ENCODE data around the gene EFCAB5.
"Not testable (repeated sequence)": the region's sequence is repeated elsewhere in the genome, so short reads cannot be mapped to it uniquely, and the experiment has no call there.

EFCAB5 gene

DNA sequence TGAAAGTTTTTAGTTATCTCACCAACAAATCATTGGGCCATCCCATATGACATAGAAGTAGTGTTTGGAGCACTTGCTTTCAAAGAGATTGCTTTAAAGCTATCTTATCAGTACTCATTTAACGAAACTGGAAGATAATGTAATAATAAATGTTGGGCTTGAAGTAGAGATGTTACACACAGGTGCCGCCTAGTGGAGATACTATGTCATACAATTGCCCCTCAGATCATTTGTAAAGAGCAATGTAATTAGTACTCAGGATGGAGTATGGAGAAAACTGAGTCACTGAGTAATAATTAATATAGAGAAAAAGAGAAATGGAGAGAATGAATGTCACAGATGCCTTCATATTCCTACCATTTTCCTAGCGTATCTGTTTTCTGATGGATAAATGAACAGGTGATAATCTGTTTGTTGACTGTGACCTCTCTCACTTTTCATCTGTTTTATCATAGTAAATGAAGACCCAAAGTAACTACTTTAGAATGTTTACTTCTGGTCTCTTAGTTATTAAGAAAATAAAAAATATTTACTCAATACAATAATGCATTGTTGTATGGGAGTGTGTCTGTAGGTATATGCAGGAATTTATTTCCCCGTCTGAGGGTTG lies 80.4 kb downstream of the EFCAB5 start:
- no peak for DNase-seq

DNA sequence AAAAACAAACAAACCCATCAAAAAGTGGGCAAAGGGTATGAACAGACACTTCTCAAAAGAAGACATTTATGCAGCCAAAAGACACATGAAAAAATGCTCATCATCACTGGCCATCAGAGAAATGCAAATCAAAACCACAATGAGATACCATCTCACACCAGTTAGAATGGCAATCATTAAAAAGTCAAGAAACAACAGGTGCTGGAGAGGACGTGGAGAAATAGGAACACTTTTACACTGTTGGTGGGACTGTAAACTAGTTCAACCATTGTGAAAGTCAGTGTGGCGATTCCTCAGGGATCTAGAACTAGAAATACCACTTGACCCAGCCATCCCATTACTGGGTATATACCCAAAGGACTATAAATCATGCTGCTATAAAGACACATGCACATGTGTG lies 83.9 kb downstream of the EFCAB5 start:
- DNase-seq: not testable (repeated sequence)

DNA sequence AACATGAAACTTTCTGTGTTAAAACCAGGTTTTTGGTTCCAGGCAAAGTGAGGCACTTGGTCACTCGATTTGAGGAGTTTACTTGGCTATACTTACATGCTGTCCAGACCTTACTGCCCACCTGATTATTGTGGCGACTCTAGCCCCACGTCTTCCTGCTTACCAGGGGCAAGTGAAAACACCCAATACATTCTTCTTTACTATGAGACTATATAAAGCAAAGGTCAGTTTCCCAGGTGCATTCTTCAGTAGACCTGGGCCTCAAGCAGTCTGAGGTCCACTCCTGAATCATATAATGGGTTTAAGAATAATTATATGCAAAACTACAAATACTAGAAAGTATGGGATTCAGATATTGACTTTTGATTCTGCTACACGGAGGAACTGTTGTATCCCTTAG lies 86.2 kb downstream of the EFCAB5 start:
- no peak for DNase-seq

DNA sequence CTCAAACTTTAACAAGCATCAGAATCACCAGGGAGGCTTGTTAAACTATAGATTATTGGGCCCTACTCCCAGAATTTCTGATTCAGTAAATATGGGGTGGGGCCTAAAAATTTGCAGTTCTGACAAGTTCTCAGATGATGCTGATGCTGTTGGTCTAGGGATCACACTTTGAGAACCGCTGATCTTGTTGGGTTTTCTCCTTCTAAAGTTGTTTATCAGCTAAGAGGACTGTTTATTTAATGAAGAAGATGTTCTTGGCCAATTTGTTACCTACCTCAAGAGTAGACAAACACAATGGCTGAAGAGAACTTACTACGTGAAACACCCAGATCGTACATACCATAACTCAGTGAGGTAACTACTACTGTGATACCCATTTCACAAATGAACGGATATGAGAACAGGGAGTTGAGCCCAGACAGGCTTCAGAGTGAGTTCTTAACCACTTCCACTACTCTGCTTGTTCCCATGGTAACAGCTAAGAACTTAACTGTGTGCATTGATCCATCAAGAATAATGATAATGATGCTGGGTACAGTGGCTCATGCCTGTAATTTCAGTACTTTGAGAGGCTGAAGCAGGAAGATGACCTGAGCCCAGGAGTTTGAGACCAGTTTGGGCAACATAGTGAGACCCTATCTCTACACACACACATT lies 89.9 kb downstream of the EFCAB5 start:
- DNase-seq: no peak

DNA sequence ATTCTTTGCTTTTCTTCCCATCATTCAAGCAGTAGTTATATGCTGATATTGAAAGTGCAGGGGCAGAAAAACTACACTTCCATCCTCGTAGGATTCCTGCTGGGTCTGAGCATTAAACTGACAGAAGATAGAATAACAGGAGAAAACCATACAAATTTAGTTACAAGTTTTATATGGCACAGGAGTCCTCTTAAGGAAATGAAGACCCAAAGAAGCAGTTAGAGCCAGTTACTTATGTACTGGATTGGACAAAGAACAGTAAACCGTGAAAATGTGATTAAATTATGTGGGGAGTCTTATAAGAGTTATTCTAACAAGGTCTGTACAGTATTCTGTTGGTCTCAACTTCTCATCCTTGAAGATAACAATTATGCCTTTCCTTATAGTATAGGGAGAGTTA lies 93.9 kb downstream of the EFCAB5 start:
- no peak for DNase-seq

DNA sequence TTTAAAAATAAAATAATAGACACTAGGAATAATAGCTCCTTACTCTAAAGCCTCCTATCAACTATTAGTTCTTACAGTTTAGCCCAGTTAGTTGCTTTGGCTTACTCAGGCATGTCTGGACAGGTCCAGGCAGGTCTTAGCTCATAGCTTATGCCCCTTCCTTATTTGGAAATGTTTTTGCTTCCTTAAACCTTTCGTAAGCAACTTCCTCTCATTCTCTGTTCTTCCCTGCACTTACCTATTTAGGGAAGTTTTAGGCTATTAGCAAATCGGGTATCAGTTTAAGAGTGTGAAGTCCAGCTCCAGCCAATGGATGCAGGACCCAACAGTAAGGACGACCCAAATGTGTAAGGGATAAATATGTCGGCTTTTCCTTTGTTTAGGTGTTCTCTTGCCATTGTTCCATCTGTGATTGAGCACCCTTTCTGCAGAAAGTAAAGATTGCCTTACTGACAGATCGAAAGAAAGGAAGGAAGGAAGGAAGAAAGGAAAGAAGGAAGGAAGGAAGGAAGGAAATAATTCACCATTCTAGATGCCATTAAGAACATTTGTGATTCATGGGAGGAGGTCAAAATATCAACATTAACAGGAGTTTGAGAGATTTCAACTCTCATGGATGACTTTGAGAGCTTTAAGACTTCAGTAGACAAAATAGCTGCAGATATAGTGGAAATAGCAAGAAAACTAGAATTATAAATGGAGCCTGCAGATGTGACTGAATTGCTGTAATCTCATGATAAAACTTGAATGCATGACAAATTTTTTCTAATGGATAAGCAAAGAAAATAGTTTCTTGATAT lies 99.5 kb downstream of the EFCAB5 start:
- DNase-seq: not testable (repeated sequence)

DNA sequence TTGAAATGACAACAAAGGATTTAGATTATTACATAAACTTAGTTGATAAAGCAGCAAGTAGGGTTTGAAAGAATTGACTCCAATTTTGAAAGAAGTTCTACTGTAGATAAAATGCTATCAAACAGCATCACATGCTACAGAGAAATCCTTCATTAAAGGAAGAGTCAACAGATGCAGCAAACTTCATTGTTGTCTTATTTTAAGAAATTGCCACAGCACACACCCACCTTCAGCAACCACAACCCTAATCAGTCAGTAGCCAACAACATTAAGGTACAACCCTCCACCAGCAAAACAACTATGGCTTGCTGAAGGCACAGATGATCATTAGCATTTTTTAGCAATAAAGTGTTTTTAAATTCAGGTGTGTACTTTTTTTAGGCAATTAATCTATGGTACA lies 100.1 kb downstream of the EFCAB5 start:
- DNase-seq: no peak

DNA sequence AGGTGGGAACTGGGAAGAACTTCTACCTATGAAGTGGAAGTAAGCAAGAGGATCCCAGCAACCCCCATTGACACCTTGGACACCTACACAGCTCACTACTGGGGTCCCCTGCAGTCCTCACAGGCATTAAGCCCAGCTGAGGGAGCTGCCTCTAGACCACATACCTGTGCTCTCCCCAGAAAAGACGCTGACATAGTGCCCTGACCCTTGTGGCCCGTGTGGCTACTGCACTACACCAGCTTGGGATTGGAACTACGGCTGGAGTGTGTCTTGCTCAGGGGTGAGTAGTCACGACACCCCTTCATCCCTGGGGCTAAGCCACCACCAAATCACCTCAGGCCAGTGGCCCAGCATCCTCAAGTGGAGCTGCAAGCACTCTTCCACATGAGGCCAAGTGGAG lies 120.9 kb downstream of the EFCAB5 start:
- DNase-seq: no peak

DNA sequence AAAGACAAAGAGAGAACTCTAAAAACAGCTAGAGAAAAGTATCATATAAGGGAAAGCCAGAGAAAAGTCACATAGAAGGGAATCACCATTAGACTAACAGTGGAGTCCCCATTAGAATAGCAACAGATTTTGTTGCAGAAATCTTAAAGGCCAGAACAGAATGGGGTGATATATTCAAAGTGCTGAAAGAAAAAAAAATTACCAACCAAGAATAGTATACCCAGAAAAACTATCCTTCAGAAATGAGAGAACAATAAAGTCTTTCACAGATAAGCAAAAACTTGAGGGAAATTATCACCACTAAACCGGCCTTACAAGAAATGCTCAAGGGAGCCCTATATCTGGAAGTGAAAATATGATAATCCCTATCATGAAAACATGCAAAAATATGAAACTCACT lies 123.3 kb downstream of the EFCAB5 start:
- DNase-seq: no peak

DNA sequence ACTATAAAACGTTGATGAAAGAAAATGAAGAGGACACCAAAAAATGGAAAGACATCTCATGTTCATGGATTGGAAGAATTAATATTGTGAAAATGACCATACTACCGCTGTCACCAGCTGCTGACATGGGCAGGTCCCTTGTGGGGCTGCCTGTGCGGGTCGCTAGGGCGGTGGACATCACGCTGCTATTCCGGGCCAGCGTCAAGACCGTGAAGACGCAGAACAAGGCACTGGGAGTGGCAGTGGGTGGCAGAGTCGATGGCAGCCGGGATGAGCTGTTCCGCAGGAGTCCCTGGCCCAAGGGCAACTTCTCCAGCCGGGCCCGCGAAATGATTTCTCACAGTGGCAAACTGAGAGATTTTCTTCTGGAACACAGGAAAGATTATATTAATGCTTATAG lies 127.0 kb downstream of the EFCAB5 start:
- DNase-seq: no peak

DNA sequence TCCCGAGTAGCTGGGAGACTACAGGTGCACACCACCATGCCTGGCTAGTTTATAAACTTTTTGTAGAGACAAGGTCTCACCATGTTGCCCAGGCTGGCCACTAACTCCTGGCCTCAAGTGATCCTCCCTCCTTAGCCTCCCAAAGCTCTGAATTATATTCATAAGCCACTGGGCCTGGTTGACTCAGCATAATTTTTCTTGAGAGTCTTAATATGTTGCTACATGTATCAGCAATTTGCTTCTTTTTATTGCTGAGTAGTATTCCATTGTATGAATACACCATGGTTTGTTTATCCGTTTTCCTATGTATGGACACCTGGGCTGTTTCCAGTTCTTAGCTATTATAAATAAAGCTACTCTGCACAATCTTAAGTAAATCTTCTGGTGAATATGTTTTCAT lies 132.8 kb downstream of the EFCAB5 start:
- DNase-seq: no peak

DNA sequence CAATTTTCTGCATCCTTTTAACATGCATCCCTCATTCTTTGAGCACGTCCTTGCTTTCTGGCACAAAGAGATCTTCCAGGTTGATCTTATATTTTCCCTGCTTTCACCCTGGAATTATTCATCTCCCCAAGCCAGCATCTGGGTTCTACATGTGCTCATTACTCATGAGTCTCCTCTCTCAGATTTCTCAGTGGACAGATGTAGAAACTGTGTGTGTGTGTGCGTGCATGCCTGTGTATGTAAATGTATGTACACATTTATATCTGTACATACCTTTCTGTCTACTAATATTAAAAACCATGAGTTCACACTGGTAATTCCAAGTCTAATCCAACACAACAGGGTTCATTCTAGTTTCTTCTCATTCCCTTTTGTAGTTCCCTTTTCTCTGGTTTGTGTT lies 133.3 kb downstream of the EFCAB5 start:
- no peak for DNase-seq

DNA sequence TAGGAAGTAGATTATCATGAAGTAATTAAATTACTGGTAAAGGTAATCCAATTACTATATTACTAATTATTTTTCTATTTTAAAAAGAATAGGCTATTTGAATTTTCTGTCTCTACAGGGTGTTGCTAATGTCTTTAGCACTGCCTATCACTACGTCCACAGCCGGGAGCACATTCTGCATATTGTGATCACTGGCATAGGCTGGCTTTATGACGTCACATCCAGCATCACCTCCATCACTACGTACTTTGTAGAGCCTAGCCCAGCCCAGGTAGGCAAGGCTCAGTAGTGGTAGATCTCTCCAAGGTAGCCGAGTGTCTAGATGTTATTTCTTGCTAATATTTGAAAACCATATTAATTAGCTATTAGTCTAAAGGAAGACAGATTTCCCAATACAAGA lies 141.3 kb downstream of the EFCAB5 start:
- no peak for DNase-seq

DNA sequence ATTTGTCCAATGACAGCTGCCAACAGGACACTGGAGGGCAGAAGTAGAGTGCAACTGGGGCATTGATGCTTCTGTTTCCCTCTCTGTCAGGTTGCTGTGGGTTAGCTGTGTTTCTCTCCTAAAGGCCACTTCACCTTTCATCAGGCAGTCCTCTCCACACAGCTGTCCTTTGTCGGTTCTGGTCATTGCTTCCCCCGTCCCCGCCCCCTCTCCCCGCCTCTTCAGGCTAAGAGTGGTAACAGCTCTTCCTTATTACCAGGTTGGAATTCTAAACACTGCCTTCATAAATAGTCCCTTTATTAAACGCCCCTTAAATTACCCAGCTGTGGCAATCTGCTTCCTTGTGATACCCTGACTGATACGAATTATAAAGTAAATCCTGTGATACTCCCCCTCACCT lies 143.4 kb downstream of the EFCAB5 start:
- DNase-seq: no peak

DNA sequence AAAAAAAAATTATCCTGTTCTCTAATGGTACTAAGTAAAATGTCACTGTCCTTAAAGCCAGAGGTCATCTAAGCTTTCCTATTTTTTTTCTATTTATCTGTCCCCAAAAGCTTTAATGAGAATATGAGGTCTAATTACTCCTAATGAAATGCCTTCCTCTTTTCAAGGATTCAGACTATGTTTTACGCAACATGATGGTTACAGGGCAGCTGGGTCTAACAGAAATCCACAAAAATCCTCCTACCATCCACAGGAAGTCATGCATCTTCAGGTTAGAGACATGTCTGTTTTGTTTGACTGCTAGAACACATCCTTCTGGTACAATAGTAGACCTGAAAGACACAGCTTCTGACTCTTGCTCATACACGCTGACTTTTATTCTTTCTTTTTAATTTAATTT lies 145.5 kb downstream of the EFCAB5 start:
- DNase-seq: no peak

DNA sequence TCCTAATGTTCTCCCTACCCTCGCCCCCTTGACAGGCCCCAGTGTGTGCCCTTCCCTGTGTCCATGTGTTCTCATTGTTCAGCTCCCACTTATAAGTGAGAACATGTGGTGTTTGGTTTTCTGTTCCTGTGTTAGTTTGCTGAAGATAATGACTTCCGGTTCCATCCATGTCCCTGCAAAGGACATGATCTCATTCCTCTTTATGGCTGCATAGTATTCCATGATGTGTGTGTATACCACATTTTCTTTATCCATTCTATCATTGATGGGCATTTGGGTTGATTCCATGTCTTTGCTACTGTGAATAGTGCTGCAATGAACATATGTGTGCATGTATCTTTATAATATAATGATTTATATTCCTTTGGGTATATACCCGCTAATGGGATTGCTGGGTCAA lies 146.0 kb downstream of the EFCAB5 start:
- not testable (repeated sequence) for DNase-seq

DNA sequence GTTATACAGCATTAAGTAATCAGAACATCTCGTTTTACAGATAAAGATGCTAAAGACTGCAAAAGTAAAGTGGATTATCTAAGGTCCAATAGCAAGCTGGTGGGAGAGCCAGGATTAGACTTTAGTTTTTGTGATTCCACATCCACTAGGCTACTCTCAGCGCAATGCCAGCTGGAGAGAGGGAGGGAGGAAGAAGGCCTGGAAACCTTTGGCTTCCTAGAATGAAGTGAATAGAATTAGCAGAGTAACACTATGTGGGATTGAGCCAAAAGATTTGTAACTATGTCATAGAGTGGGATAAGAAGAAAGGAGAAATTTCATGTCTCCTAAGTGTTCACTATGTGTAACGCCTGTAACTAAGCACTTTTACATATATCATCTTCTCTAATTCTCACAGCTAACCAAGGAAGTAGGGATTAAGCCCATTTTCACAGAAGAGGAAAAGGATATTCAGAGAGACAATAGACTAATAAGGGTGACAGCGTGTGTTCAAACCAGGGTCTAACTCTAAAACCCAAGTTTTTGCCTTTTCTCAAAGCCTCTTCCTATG lies 149.8 kb downstream of the EFCAB5 start:
- no peak for DNase-seq

DNA sequence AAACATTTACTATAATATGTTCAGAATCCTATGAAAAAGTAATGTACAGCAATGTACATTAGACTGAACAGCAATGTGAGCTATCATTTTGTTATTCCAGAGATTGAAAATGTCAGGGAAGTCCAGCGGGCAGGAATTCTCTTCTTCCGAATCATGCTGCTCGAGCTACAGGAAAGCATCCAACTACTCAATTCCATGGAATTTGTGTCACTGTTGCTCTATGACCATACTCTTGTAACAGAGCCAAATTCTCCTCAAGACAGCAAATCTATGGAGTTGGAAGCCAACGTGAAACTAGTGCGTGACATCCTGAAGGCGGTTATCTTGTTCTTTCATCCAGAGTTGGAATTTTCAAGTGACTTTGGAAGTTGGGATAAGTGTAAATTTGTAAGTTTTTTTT lies 150.3 kb downstream of the EFCAB5 start:
- no peak for DNase-seq

DNA sequence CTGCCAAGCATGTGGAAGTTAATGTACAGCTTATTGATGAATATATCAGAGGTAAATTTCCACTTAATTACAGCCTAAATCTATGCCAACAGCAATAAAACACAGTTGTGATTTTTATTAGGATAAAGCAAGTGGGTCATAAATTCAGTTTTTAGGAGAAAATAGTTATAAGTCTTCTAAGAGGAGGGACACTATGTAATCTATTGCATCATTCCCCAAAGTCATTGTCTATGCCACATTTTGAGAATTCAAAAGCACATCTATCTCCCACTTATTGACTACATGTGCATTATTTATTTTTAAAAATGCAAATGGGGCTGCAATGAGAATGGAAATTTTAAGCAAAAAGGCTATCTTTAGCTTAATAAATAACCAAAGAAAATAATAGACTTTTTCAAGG lies 151.5 kb downstream of the EFCAB5 start:
- no peak for DNase-seq

DNA sequence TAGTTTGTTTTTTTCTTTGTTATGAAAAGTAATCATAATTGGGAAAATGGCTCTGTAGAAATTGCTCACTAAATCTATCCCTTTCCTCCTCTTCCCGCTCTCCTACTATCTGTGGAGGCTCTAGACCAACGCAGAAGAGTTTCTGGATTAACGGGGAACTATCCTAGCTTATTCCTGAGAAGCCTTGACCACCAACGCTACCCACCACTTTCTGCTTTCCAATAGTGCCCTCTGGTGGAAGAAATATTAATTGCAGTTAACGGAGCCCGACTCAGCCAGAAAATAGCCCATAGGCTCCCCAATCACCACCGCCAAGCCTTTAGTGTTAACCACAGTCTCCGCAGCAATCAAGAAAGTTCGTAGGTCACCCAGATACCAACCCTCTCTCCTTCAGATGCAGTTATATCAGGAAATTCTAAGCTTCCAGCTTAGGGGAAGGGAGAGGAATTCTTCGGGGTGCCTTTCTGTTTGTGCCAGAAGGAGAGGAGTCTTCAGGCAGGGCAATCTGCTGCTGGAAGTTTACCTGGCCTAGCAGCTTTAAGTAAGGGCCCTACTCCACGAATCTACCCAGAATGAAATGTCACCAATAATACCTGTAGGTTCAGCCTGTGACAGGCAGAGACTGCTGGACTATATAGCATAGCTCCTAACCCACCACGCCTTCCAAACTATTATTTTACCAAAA lies 152.2 kb downstream of the EFCAB5 start:
- DNase-seq: peak; percentile 70

DNA sequence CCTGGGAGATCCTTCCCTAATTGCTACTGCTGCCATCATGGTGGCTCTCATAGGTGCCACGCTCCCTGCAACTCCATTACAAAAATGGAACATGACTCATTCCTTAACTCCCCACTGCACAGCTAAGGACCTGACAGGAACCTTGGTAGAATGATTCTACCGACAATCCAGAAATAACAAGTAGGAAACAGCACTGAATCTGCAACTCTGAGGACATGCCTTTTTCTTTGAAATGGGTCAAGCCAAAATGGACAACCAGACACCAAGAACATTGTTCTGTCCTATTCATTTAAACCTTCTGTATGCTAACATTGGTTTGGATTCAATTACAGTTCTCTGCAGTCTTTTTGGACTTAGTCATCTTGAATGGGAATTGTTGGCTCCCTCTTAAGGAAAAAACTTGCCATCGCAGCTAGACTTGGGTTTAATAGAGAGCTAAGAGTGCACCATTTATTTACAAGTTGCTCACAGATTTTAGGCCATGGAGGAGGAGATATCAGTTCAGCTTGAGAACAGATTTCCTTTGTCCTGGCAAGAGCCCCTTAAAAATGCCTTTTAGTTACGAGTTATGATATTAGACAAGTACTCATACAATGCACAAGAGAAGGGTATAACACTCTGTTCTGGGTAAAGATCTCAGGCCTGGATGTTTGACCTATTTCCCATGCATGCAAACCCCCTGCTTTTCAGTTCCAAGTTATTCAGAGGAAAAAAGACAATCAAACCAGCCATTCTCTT lies 154.2 kb downstream of the EFCAB5 start:
- DNase-seq: no peak

DNA sequence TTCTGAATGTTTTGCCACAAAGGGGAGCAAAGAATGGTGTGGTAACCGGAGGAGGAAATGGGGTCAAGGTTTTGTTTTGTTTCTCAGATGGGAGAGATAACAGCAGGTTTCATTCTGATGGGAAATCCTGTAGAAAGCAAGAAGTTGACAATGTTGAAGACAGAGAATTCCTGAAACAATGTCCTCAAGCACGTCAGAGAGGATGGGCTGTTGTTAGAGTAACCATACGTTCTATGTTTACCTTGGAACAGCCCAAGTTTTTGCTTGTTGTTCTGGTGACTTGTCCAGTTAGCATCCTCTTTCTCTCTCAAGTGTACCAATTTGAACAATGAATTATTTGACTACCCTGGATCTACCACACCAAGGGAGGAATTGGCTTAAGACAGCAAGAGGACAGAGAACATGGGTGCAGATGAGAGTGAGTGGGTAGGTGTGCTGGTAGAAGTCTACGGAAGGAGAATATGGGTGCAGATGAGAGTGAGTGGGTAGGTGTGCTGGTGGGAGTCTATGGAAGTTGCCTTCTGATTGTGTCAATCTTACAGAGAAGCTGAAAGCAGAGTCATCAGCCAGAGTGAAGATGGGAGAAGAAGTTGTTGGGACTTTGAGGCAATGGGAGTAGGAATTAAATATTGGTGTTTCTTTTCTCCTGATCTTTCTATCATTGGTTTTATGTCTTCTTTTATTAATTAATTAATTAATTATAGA lies 160.4 kb downstream of the EFCAB5 start:
- no peak for DNase-seq
